ENCODE measurements around the gene SYCP2. TPM values are rescaled to one million over a fixed set of nuclear protein-coding genes. Genes with fewer than 3 reads are reported as not detected.

SYCP2 gene
- total and polyA plus RNA-seq, 2 donors from 2014 or later: 2.1 to 3.0 TPM

DNA sequence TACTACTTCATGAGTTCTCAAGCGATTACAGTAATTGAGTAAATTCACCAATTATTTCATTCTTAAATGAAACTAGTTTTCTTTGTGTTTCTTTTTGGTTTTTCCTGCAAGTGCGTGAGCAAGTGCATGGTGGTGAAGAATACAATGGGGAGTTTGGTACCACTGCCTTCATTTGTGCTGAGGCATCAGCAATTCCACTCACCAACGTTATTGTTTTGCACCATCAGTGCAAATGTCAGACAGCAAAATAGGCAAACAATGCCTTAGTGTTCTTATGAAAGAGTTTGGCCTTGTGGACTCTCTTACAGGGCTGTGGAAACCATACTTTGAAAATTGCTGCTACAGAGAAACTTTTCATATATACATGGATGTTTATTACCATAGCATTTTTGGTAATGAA is 33.0 kb upstream of the SYCP2 start:
- Histone ChIP-seq H3K27ac (ENCODE audit: low read depth in 2 of 2, low read length in 2 of 2) (no peak overlapping the region), H3K9me3 (ENCODE audit: control insufficient read depth in 2 of 3, insufficient read depth in 1 of 3, low read length in 3 of 3) (no peaks in the 10 kb centered on the region), H3K27me3 (ENCODE audit: control insufficient read depth, insufficient read depth, low read length) (no peaks in the 10 kb centered on the region), H3K4me3 (ENCODE audit: low read length in 3 of 3) (no peak overlapping the region), H3K36me3 (ENCODE audit: control insufficient read depth in 2 of 3, insufficient read depth in 3 of 3, low read length in 3 of 3) (no peaks in the 10 kb centered on the region), H3K4me1 (ENCODE audit: control insufficient read depth in 2 of 3, insufficient read depth in 2 of 3, low read depth in 1 of 3, low read length in 3 of 3) (no peaks in the 10 kb centered on the region), H3K9ac (ENCODE audit: low read length in 3 of 3) (no peak overlapping the region)
- no peak for FAIRE-seq
- intact Hi-C loops (cut with DNase I): no loop called here
- no peak for DNase-seq
- TF ChIP-seq, protein P1, sequence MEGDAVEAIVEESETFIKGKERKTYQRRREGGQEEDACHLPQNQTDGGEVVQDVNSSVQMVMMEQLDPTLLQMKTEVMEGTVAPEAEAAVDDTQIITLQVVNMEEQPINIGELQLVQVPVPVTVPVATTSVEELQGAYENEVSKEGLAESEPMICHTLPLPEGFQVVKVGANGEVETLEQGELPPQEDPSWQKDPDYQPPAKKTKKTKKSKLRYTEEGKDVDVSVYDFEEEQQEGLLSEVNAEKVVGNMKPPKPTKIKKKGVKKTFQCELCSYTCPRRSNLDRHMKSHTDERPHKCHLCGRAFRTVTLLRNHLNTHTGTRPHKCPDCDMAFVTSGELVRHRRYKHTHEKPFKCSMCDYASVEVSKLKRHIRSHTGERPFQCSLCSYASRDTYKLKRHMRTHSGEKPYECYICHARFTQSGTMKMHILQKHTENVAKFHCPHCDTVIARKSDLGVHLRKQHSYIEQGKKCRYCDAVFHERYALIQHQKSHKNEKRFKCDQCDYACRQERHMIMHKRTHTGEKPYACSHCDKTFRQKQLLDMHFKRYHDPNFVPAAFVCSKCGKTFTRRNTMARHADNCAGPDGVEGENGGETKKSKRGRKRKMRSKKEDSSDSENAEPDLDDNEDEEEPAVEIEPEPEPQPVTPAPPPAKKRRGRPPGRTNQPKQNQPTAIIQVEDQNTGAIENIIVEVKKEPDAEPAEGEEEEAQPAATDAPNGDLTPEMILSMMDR (IDR thresholded peaks at IDR 0.05; ENCODE audit: borderline replicate concordance, extremely low read depth, insufficient read depth): no peak

DNA sequence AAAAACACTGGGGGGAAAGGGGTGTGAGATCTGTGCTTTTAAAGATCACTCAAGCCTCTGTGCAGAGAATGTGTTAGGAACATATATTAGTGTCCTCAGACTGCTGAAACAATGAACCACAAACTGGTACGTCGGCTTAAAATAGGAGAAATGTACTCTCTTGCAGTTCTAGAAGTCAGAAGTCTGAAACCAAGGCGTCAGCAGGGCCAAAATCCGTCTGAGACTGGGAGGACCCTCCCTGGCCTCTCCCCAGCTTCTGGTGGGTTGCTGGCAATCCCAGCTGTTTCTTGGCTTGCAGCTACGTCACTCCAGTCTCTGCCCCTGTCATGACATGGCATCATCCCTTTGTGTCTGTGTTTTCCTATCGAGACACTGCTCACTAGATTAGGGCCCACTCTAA is 28.7 kb upstream of the SYCP2 start:
- TF ChIP-seq, protein P1 (IDR thresholded peaks at IDR 0.05; ENCODE audit: borderline replicate concordance, extremely low read depth, insufficient read depth): no peak
- H3K36me3 ChIP-seq (ENCODE audit: control insufficient read depth in 2 of 3, insufficient read depth in 3 of 3, low read length in 3 of 3): no peaks in the 10 kb centered on the region
- FAIRE-seq (no peak), DNase-seq (no peak)
- intact Hi-C loops (cut with DNase I): no loop called here
- H3K9me3 ChIP-seq (ENCODE audit: control insufficient read depth in 2 of 3, insufficient read depth in 1 of 3, low read length in 3 of 3): no peaks in the 10 kb centered on the region
- H3K9ac ChIP-seq (ENCODE audit: low read length in 3 of 3): no peak overlapping the region
- no peak overlapping the region for H3K4me3 ChIP-seq (ENCODE audit: low read length in 3 of 3)
- no peaks in the 10 kb centered on the region for H3K27me3 ChIP-seq (ENCODE audit: control insufficient read depth, insufficient read depth, low read length)
- no peaks in the 10 kb centered on the region for H3K4me1 ChIP-seq (ENCODE audit: control insufficient read depth in 2 of 3, insufficient read depth in 2 of 3, low read depth in 1 of 3, low read length in 3 of 3)
- H3K27ac ChIP-seq (ENCODE audit: low read depth in 2 of 2, low read length in 2 of 2): no peak overlapping the region

DNA sequence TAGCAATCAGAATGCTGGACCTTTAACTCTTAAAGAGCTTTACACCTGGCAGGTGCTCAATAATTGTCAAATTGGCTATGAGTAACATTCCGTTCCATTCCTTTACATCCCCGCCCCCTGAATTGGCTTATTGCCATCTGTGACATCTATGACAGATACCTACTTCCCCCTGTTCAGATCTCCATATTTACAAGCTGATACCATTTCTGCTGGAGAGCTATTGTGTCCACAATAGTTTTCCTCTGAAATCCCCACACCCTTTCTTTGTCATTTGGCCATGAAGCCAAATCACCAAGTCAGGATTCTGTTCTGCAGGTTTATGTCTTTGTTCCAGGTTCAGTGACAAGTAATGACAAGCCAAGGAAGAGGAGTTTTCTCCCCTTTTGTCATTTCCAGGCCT is 28.0 kb upstream of the SYCP2 start:
- DNase-seq (no peak), FAIRE-seq (no peak)
- Histone ChIP-seq H3K9ac (ENCODE audit: low read length in 3 of 3) (no peak overlapping the region), H3K4me3 (ENCODE audit: low read length in 3 of 3) (no peak overlapping the region), H3K27ac (ENCODE audit: low read depth in 2 of 2, low read length in 2 of 2) (no peak overlapping the region), H3K27me3 (ENCODE audit: control insufficient read depth, insufficient read depth, low read length) (no peaks in the 10 kb centered on the region), H3K9me3 (ENCODE audit: control insufficient read depth in 2 of 3, insufficient read depth in 1 of 3, low read length in 3 of 3) (no peaks in the 10 kb centered on the region), H3K4me1 (ENCODE audit: control insufficient read depth in 2 of 3, insufficient read depth in 2 of 3, low read depth in 1 of 3, low read length in 3 of 3) (no peaks in the 10 kb centered on the region), H3K36me3 (ENCODE audit: control insufficient read depth in 2 of 3, insufficient read depth in 3 of 3, low read length in 3 of 3) (no peaks in the 10 kb centered on the region)
- TF ChIP-seq, protein P1 (IDR thresholded peaks at IDR 0.05; ENCODE audit: borderline replicate concordance, extremely low read depth, insufficient read depth): no peak
- intact Hi-C loops (cut with DNase I): no loop called here

DNA sequence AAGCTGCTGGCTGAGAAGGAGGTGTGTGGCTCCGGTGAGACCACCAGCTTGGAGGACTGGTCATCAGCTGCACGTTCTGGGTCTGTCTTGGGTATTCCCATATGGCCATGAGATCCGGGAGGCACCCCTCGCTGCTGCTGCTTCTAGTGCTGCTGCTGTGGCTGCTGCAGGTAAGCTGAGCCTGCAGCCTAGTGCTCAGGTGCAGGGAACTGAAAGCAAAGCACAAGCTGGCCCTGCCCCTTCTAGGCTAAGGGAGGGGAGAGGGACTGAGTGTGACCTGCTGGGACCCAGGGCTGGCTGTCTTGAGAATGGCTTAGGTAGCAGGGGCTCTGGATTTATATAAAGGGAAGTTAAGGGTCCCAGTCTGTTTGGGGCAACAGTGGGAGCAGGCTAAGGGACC is 25.2 kb upstream of the SYCP2 start:
- DNase-seq: no peak
- Histone ChIP-seq H3K4me3 (ENCODE audit: low read length in 3 of 3) (no peak overlapping the region), H3K36me3 (ENCODE audit: control insufficient read depth in 2 of 3, insufficient read depth in 3 of 3, low read length in 3 of 3) (no peaks in the 10 kb centered on the region), H3K4me1 (ENCODE audit: control insufficient read depth in 2 of 3, insufficient read depth in 2 of 3, low read depth in 1 of 3, low read length in 3 of 3) (no peaks in the 10 kb centered on the region), H3K27me3 (ENCODE audit: control insufficient read depth, insufficient read depth, low read length) (no peaks in the 10 kb centered on the region), H3K27ac (ENCODE audit: low read depth in 2 of 2, low read length in 2 of 2) (no peak overlapping the region), H3K9me3 (ENCODE audit: control insufficient read depth in 2 of 3, insufficient read depth in 1 of 3, low read length in 3 of 3) (no peaks in the 10 kb centered on the region), H3K9ac (ENCODE audit: low read length in 3 of 3) (no peak overlapping the region)
- FAIRE-seq: no peak
- TF ChIP-seq, protein P1 (IDR thresholded peaks at IDR 0.05; ENCODE audit: borderline replicate concordance, extremely low read depth, insufficient read depth): no peak
- intact Hi-C loops (cut with DNase I): no loop called here
